ENCODE data around the gene BTBD19.
"Not testable (repeated sequence)": the region's sequence is repeated elsewhere in the genome, so short reads cannot be mapped to it uniquely, and the experiment has no call there.

The BTBD19 gene

DNA sequence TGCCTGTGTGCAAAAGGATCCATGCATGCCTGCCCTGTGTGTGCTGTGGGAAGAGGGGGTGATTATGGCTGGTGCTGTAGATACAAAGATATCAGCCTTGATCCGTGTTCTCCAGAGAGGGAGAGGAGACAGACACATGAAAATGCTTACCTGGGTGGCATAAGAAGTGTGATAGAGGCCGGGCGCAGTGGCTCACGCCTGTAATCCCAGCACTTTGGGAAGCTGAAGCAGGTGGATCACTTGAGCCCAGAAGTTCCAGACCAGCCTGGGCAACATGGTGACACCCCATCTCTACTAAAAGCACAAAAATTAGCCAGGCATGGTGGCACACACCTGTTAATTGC is 2.4 kb downstream of the BTBD19 start:
- H3K4me1 ChIP-seq (ENCODE audit: insufficient read depth, low read length), result peaks cover 44% of the 10 kb centered on the region
- H3K36me3 ChIP-seq (ENCODE audit: insufficient read depth, low read length); H3K9ac ChIP-seq (ENCODE audit: low read depth, low read length); H3K9me3 ChIP-seq (ENCODE audit: control insufficient read depth, insufficient read depth, low read length): not testable (repeated sequence)

DNA sequence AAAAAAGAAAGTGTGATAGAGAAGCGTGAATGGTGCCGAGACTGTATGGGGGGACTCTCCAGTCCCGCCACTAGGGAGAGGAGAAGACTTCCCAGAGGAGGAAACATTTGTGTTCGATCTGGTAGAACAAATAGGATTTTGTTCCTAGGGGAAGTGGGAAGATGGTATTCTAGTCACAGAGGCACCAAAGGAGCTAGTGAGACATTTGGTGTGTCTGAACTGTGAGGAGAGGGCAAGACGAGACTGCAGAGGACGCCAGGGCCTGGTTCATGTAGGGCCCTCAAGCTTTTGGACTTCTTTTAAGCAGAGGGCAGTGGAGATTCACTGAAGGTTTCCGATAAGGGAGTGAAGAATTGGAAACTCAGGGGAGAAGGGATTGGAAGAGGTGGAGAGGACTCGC is 2.9 kb downstream of the BTBD19 start:
- Histone ChIP-seq H3K9me3 (ENCODE audit: control insufficient read depth, insufficient read depth, low read length) (no peaks in the 10 kb centered on the region), H3K36me3 (ENCODE audit: insufficient read depth, low read length) (0 out of 2 replicates have a peak, but pooled peaks cover 9% of the 10 kb centered on the region), H3K9ac (ENCODE audit: low read depth, low read length) (no peak overlapping the region), H3K4me1 (ENCODE audit: insufficient read depth, low read length) (peaks cover 44% of the 10 kb centered on the region)

- H3K9me3 ChIP-seq (ENCODE audit: control insufficient read depth, insufficient read depth, low read length), result no peaks in the 10 kb centered on the region
- H3K4me1 ChIP-seq (ENCODE audit: insufficient read depth, low read length), result peaks cover 29% of the 10 kb centered on the region
- peak overlapping the region; percentile 38; the same call in 1 of the 2 replicates for H3K9ac ChIP-seq (ENCODE audit: low read depth, low read length)
- 0 out of 2 replicates have a peak, but pooled peaks cover 3% of the 10 kb centered on the region for H3K36me3 ChIP-seq (ENCODE audit: insufficient read depth, low read length)
These were observed 4.7 kb downstream of the BTBD19 start for GRCh38 chr1:44812822-44813543.

- peaks cover 18% of the 10 kb centered on the region; the same call in 1 of the 2 replicates for H3K4me1 ChIP-seq (ENCODE audit: insufficient read depth, low read length)
- H3K36me3 ChIP-seq (ENCODE audit: insufficient read depth, low read length); H3K9me3 ChIP-seq (ENCODE audit: control insufficient read depth, insufficient read depth, low read length); H3K9ac ChIP-seq (ENCODE audit: low read depth, low read length): not testable (repeated sequence)
These were observed 7.6 kb downstream of the BTBD19 start for GRCh38 chr1:44815926-44816325.

DNA sequence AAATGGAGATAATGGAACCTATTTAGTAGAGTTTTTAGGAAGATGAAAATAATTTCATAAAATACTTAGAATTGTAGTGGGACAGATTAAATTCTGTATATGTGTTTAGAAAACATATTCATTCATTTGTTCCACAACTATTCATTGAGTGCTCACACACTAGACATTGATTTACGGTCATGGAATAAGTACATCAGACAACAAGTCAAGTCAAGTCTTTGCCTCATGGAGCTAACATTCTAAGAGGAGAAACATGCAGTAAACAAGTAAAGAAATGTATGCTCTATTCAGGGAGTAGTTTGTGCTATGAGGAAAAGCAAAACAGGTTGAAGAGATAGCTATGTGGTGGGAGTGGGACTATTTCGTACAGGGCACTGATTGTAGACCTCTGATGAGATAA is 9.0 kb downstream of the BTBD19 start:
- H3K36me3 ChIP-seq (ENCODE audit: insufficient read depth, low read length), result 0 out of 2 replicates have a peak, but pooled peaks cover 3% of the 10 kb centered on the region
- H3K4me1 ChIP-seq (ENCODE audit: insufficient read depth, low read length), result peaks cover 10% of the 10 kb centered on the region; the same call in 1 of the 2 replicates
- no peaks in the 10 kb centered on the region for H3K9me3 ChIP-seq (ENCODE audit: control insufficient read depth, insufficient read depth, low read length)
- no peak overlapping the region for H3K9ac ChIP-seq (ENCODE audit: low read depth, low read length)

GRCh38 chr1:44817771-44818495 is 9.6 kb downstream of the BTBD19 start:
- H3K36me3 ChIP-seq (ENCODE audit: insufficient read depth, low read length), result 0 out of 2 replicates have a peak, but pooled peaks cover 3% of the 10 kb centered on the region
- H3K9me3 ChIP-seq (ENCODE audit: control insufficient read depth, insufficient read depth, low read length), result no peaks in the 10 kb centered on the region
- H3K4me1 ChIP-seq (ENCODE audit: insufficient read depth, low read length), result peaks cover 10% of the 10 kb centered on the region; the same call in 1 of the 2 replicates
- no peak overlapping the region for H3K9ac ChIP-seq (ENCODE audit: low read depth, low read length)

- 0 out of 2 replicates have a peak, but pooled peaks cover 3% of the 10 kb centered on the region for H3K36me3 ChIP-seq (ENCODE audit: insufficient read depth, low read length)
- H3K9ac ChIP-seq (ENCODE audit: low read depth, low read length), result peak overlapping the region; percentile 62
- H3K9me3 ChIP-seq (ENCODE audit: control insufficient read depth, insufficient read depth, low read length), result no peaks in the 10 kb centered on the region
- peaks cover 10% of the 10 kb centered on the region; the same call in 1 of the 2 replicates for H3K4me1 ChIP-seq (ENCODE audit: insufficient read depth, low read length)
These were observed 10.9 kb downstream of the BTBD19 start for GRCh38 chr1:44819196-44819607.

DNA sequence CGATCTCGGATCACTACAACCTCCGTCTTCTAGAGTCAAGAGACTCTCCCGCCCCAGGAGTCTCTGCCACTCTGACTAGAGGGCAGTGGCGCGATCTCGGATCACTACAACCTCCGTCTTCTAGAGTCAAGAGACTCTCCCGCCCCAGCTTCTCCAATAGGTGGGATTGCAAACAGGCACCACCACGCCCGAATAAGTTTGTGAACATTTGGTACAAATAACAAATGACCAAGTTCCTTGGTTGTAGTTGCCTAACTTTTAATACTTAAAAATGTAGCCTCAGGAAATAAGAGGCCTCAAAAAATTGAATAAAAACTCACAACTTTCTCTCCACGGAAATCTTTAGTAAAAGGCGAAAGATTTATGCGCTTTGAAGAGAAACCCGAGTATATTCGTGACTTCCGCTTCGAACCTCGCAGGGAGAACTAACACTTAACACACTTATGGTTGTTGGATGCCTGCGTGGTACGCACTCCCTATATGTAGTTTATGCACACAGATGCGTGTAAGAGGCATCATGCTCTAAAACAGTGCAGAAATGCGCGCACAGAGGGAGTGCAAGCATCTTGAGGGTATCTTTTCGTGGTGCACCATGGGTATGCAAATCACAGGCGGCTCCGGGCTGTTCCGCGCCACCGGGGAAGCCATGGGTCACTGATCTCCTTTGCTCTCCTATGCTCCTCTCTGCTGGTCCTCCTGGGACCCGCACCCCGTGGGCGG is 11.4 kb downstream of the BTBD19 start:
- H3K9me3 ChIP-seq (ENCODE audit: control insufficient read depth, insufficient read depth, low read length), result no peaks in the 10 kb centered on the region
- peak overlapping the region; percentile 62 for H3K9ac ChIP-seq (ENCODE audit: low read depth, low read length)
- H3K4me1 ChIP-seq (ENCODE audit: insufficient read depth, low read length), result peaks cover 10% of the 10 kb centered on the region; the same call in 1 of the 2 replicates
- 0 out of 2 replicates have a peak, but pooled peaks cover 3% of the 10 kb centered on the region for H3K36me3 ChIP-seq (ENCODE audit: insufficient read depth, low read length)

- H3K36me3 ChIP-seq (ENCODE audit: insufficient read depth, low read length), result no peaks in the 10 kb centered on the region
- H3K9me3 ChIP-seq (ENCODE audit: control insufficient read depth, insufficient read depth, low read length), result no peaks in the 10 kb centered on the region
- H3K9ac ChIP-seq (ENCODE audit: low read depth, low read length), result peak overlapping the region; percentile 62
- peaks cover 10% of the 10 kb centered on the region; the same call in 1 of the 2 replicates for H3K4me1 ChIP-seq (ENCODE audit: insufficient read depth, low read length)
These were observed 12.3 kb downstream of the BTBD19 start for GRCh38 chr1:44820328-44821239.

DNA sequence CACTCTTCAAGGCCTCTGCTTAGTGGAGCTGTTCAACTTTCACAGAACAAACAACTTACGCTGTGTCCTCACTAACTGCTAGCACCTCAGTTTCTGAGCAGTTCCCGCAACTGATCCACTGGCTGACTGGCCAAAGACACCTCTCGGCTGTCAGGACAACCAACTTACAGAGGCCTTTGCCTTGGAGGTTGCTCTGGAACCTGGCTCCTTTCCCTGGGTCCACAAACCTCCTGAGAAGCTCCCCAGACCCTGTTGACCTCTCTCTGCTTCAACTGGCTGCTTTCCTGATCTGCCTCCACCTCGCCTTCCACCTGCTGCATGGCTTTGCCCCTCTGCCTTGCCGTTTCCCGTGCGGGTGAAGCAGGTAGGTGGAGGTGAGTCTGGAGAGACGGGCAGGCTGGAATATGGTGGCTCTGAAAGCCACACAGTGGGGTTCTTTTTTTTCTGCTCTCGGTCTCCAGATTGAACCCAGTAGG is 13.0 kb downstream of the BTBD19 start:
- no peak overlapping the region for H3K9ac ChIP-seq (ENCODE audit: low read depth, low read length)
- no peaks in the 10 kb centered on the region for H3K9me3 ChIP-seq (ENCODE audit: control insufficient read depth, insufficient read depth, low read length)
- peaks cover 10% of the 10 kb centered on the region; the same call in 1 of the 2 replicates for H3K4me1 ChIP-seq (ENCODE audit: insufficient read depth, low read length)
- no peaks in the 10 kb centered on the region for H3K36me3 ChIP-seq (ENCODE audit: insufficient read depth, low read length)

DNA sequence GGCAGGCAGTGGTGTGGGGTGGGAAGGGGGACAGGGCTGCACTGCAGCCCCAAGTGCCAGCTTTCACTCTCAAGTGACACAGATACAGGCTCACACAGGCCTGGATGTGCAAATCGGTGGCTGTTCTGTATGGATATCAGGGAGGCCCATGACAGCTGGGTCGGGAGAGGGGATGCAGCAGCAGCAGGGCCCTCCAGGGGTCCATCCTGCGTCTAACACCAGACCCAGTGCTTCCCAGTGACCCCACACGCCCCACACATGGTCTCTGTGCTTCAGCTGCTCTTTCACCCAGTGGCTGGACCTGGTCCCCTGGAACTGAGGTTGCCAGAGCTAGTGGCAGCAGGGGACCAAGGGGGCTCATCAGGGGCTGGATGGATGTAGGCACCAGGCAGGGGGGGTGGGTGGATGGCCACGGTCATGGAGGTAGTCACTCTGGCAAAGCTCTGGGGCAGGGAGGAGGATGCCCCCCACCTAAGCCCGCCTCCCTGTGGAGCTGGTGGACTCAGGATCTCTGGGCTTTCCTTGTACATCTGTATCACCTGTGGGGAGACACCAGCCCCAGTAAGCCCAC is 13.9 kb downstream of the BTBD19 start:
- Histone ChIP-seq H3K9me3 (ENCODE audit: control insufficient read depth, insufficient read depth, low read length) (no peaks in the 10 kb centered on the region), H3K4me1 (ENCODE audit: insufficient read depth, low read length) (peaks cover 10% of the 10 kb centered on the region; the same call in 1 of the 2 replicates), H3K9ac (ENCODE audit: low read depth, low read length) (no peak overlapping the region), H3K36me3 (ENCODE audit: insufficient read depth, low read length) (no peaks in the 10 kb centered on the region)

DNA sequence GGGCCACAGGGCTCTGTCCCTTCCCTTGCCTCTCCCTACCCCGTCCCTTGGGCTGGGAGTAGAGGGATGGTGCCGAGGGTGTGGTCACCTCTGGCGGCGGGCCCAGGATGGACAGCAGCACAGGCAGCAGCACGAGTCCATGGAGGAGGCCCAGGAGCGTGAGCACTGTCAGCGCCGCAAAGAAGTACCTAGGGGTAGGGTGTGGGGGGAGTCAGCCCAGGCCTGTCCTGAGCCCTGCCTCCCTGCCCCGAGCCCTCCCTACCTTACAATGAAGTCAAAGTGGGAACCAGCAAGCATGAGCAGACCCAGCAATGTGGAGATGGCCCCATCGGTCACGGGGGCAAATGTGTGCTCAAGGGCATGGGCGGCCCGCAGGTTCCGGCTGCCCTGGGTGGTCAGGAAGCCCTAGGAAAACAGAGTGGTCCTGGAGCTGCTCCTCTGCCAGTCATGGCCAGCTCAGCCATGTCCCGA is 14.7 kb downstream of the BTBD19 start:
- Histone ChIP-seq H3K9me3 (ENCODE audit: control insufficient read depth, insufficient read depth, low read length) (no peaks in the 10 kb centered on the region), H3K9ac (ENCODE audit: low read depth, low read length) (no peak overlapping the region)

GRCh38 chr1:44824392-44824791 is 16.1 kb downstream of the BTBD19 start:
- H3K4me1 ChIP-seq (ENCODE audit: insufficient read depth, low read length), result peaks cover 10% of the 10 kb centered on the region; the same call in 1 of the 2 replicates
- not testable (repeated sequence) for H3K9me3 ChIP-seq (ENCODE audit: control insufficient read depth, insufficient read depth, low read length); H3K9ac ChIP-seq (ENCODE audit: low read depth, low read length); H3K36me3 ChIP-seq (ENCODE audit: insufficient read depth, low read length)

More for the DNA sequence above, 14.7 kb downstream of the BTBD19 start:
- Histone ChIP-seq H3K36me3 (ENCODE audit: insufficient read depth, low read length) (no peaks in the 10 kb centered on the region), H3K4me1 (ENCODE audit: insufficient read depth, low read length) (peaks cover 10% of the 10 kb centered on the region; the same call in 1 of the 2 replicates)

All from ES-I3 (cell line).